HG02938 (cell line): ENCODE data around the gene PRTFDC1.
"Not testable (repeated sequence)": the region's sequence is repeated elsewhere in the genome, so short reads cannot be mapped to it uniquely, and the experiment has no call there.

ENCODE experiments used
- ATAC-seq: cut with Tn5 transposase; IDR thresholded peaks from one replicate; pipeline ENCODE4 v1.9.1; 2021; ENCODE audit warnings: mild to moderate bottlenecking, moderate library complexity; ENCODE audit not compliant: unreplicated experiment

Gene PRTFDC1

GRCh38 chr10:24952143-24952706, at the start of gene PRTFDC1:
PRTFDC1 (minus strand) TSS chr10:24952606; CDS start chr10:24952575, 31 bp downstream.
- ATAC-seq, result peak; percentile 30

- no peak for ATAC-seq
These were observed 45.6 kb upstream of the PRTFDC1 start for GRCh38 chr10:24998044-24998443.

- ATAC-seq, result no peak
These were observed 42.7 kb upstream of the PRTFDC1 start for GRCh38 chr10:24995072-24995471.

- no peak for ATAC-seq
These were observed 41.0 kb upstream of the PRTFDC1 start for GRCh38 chr10:24993237-24993958.

- no peak for ATAC-seq
These were observed 40.2 kb upstream of the PRTFDC1 start for GRCh38 chr10:24992512-24993133.

GRCh38 chr10:24991298-24991697, 38.9 kb upstream of the PRTFDC1 start:
- no peak for ATAC-seq

GRCh38 chr10:24989867-24990266, 37.5 kb upstream of the PRTFDC1 start:
- ATAC-seq, result no peak

GRCh38 chr10:24988831-24989640, 36.6 kb upstream of the PRTFDC1 start:
- no peak for ATAC-seq

GRCh38 chr10:24984906-24985305, 32.5 kb upstream of the PRTFDC1 start:
- ATAC-seq, result no peak

- ATAC-seq, result no peak
These were observed 31.5 kb upstream of the PRTFDC1 start for GRCh38 chr10:24983946-24984345.

GRCh38 chr10:24983130-24983529, 30.7 kb upstream of the PRTFDC1 start:
- no peak for ATAC-seq

- peak; percentile 78 for ATAC-seq
These were observed 30.1 kb upstream of the PRTFDC1 start for GRCh38 chr10:24982319-24983112.

GRCh38 chr10:24981161-24981710, 28.8 kb upstream of the PRTFDC1 start:
- no peak for ATAC-seq

GRCh38 chr10:24979685-24980084, 27.3 kb upstream of the PRTFDC1 start:
- no peak for ATAC-seq

- no peak for ATAC-seq
These were observed 22.6 kb upstream of the PRTFDC1 start for GRCh38 chr10:24974976-24975375.

- no peak for ATAC-seq
These were observed 20.8 kb upstream of the PRTFDC1 start for GRCh38 chr10:24973163-24973562.

- no peak for ATAC-seq
These were observed 19.0 kb upstream of the PRTFDC1 start for GRCh38 chr10:24971374-24971773.

GRCh38 chr10:24969841-24970281, 17.5 kb upstream of the PRTFDC1 start:
- ATAC-seq, result no peak

- not testable (repeated sequence) for ATAC-seq
These were observed 16.5 kb upstream of the PRTFDC1 start for GRCh38 chr10:24968951-24969350.

GRCh38 chr10:24968349-24968748, 15.9 kb upstream of the PRTFDC1 start:
- ATAC-seq, result no peak
